GM23338 (cell line): Measurements from ENCODE around the gene JAZF1. TPM values are rescaled to one million over a fixed set of nuclear protein-coding genes. Genes with fewer than 3 reads are reported as not detected.
A peak's percentile ranks its signal among the peaks of the same experiment; 100 is the strongest.

ENCODE experiments used
- ATAC-seq: fragments of 200-7000 bp; cut with Tn5 transposase; 3 replicates; pipeline ENCODE4 v1.9.1; 2020
- DNase-seq: peaks from one replicate; pipeline ENCODE4 v3.0.0-alpha.2; 2015; ENCODE audit warnings: low spot score
- H2AFZ ChIP-seq: fragments of 200-600 bp; sonication (generic); 2 replicates; pipeline ENCODE4 v1.8.0; 2016; ENCODE audit warnings: antibody characterized with exemption, mild to moderate bottlenecking, moderate library complexity
- H3F3A ChIP-seq: fragments of 200-600 bp; sonication (generic); replicated peaks from 2 replicates; pipeline ENCODE4 v1.8.0; 2017; ENCODE audit warnings: antibody characterized with exemption, mixed run types, low read depth
- H3K27ac ChIP-seq: fragments of 200-600 bp; sonication (generic); 2 replicates; pipeline ENCODE4 v1.6.1; 2016; ENCODE audit warnings: low read depth
- H3K27me3 ChIP-seq: fragments of 200-600 bp; sonication (generic); 2 replicates; pipeline ENCODE4 v1.8.0; 2016; ENCODE audit warnings: mild to moderate bottlenecking, mixed run types, moderate library complexity; ENCODE audit not compliant: insufficient read depth
- H3K36me3 ChIP-seq: fragments of 200-600 bp; sonication (generic); 2 replicates; pipeline ENCODE4 v1.8.0; 2016; ENCODE audit warnings: mild to moderate bottlenecking; ENCODE audit not compliant: insufficient read depth
- H3K4me1 ChIP-seq: fragments of 200-600 bp; sonication (generic); 2 replicates; pipeline ENCODE4 v1.8.0; 2016; ENCODE audit warnings: mild to moderate bottlenecking, moderate library complexity; ENCODE audit not compliant: insufficient read depth
- H3K4me2 ChIP-seq: fragments of 200-600 bp; sonication (generic); 2 replicates; pipeline ENCODE4 v1.7.1; 2017; ENCODE audit warnings: mixed run types
- H3K4me3 ChIP-seq: fragments of 200-600 bp; sonication (generic); 2 replicates; pipeline ENCODE4 v1.6.1; 2016; ENCODE audit warnings: mixed run types
- H3K79me2 ChIP-seq: fragments of 200-600 bp; sonication (generic); replicated peaks from 2 replicates; pipeline ENCODE4 v1.8.0; 2017; ENCODE audit warnings: mild to moderate bottlenecking; ENCODE audit not compliant: insufficient read depth
- H3K9me2 ChIP-seq: fragments of 200-600 bp; sonication (generic); 2 replicates; pipeline ENCODE4 v1.8.0; 2017; ENCODE audit not compliant: insufficient read depth
- H4K20me1 ChIP-seq: fragments of 200-600 bp; sonication (generic); replicated peaks from 2 replicates; pipeline ENCODE4 v1.8.0; 2017; ENCODE audit warnings: mild to moderate bottlenecking; ENCODE audit not compliant: insufficient read depth
- H3K27ac Mint-ChIP-seq: 2 replicates; pipeline ENCODE4 v1.8.0; 2020; ENCODE audit warnings: inconsistent platforms, mild to moderate bottlenecking, moderate library complexity, mixed read lengths
- H3K27me3 Mint-ChIP-seq: 3 replicates; pipeline ENCODE4 v1.8.0; 2022; ENCODE audit warnings: low read depth, mild to moderate bottlenecking, moderate library complexity, mixed read lengths, inconsistent platforms; ENCODE audit not compliant: insufficient read depth, poor library complexity
- H3K36me3 Mint-ChIP-seq: 3 replicates; pipeline ENCODE4 v1.8.0; 2021; ENCODE audit warnings: low read depth, mild to moderate bottlenecking, inconsistent platforms, moderate library complexity, mixed read lengths
- H3K4me1 Mint-ChIP-seq: 3 replicates; pipeline ENCODE4 v1.8.0; 2020; ENCODE audit warnings: mild to moderate bottlenecking, inconsistent platforms, mixed read lengths
- H3K4me3 Mint-ChIP-seq: 3 replicates; pipeline ENCODE4 v1.8.0; 2021; ENCODE audit warnings: moderate library complexity, mild to moderate bottlenecking, inconsistent platforms, mixed read lengths
- H3K9me3 Mint-ChIP-seq: 3 replicates; pipeline ENCODE4 v1.8.0; 2020; ENCODE audit warnings: moderate library complexity, mild to moderate bottlenecking, inconsistent platforms, mixed read lengths
- CREB1 ChIP-seq: fragments of 250-450 bp; sonication (Bioruptor Pico); IDR thresholded peaks from 2 replicates; pipeline ENCODE4 v1.5.0; 2020; ENCODE audit warnings: low read depth, mild to moderate bottlenecking, moderate library complexity
- CTCF ChIP-seq, 2 experiments: fragments of 200-600 bp in 1 of 2; sonication (generic) in 1 of 2; conservative IDR thresholded peaks; 2 replicates each; pipeline versions ENCODE4 v1.5.1 to v1.6.1; 2016 to 2017; ENCODE audit warnings: antibody characterized with exemption in 2 of 2, low read depth in 2 of 2, mild to moderate bottlenecking in 2 of 2, moderate library complexity in 1 of 2
- ETS1 ChIP-seq: IDR thresholded peaks from 2 replicates; pipeline ENCODE4 v1.6.1; 2016; ENCODE audit warnings: antibody characterized with exemption
- EZH2 ChIP-seq: fragments of 200-600 bp; sonication (generic); IDR thresholded peaks from one replicate; pipeline ENCODE4 v1.8.0; 2017; ENCODE audit warnings: antibody characterized with exemption, mild to moderate bottlenecking, low read depth; ENCODE audit not compliant: unreplicated experiment
- JUNB ChIP-seq: IDR thresholded peaks from one replicate; pipeline ENCODE4 v1.6.1; 2016; ENCODE audit warnings: antibody characterized with exemption; ENCODE audit not compliant: unreplicated experiment
- NANOG ChIP-seq: IDR thresholded peaks from 2 replicates; pipeline ENCODE4 v1.6.1; 2016; ENCODE audit warnings: antibody characterized with exemption, borderline replicate concordance
- POLR2AphosphoS5 ChIP-seq: IDR thresholded peaks from 2 replicates; pipeline ENCODE4 v1.6.1; 2016; ENCODE audit warnings: antibody characterized with exemption, low read depth
- REST ChIP-seq: IDR thresholded peaks from one replicate; pipeline ENCODE4 v1.6.1; 2018; ENCODE audit warnings: antibody characterized with exemption; ENCODE audit not compliant: unreplicated experiment
- STAT1 ChIP-seq: IDR thresholded peaks from one replicate; pipeline ENCODE4 v1.6.1; 2016; ENCODE audit warnings: antibody characterized with exemption; ENCODE audit not compliant: unreplicated experiment
- ZNF114 ChIP-seq: fragments of 250-450 bp; sonication (Bioruptor Pico); IDR thresholded peaks from 2 replicates; pipeline ENCODE4 v1.5.0; 2020; ENCODE audit warnings: mild to moderate bottlenecking, moderate library complexity
- ZNF331 ChIP-seq: fragments of 250-450 bp; sonication (Bioruptor Pico); IDR thresholded peaks from 2 replicates; pipeline ENCODE4 v1.5.0; 2020; ENCODE audit warnings: low read depth, mild to moderate bottlenecking, moderate library complexity
- ZNF462 ChIP-seq: fragments of 250-450 bp; sonication (Bioruptor Pico); IDR thresholded peaks from 2 replicates; pipeline ENCODE4 v1.5.0; 2020; ENCODE audit warnings: mild to moderate bottlenecking, moderate library complexity
- polyA plus RNA-seq: library from polyadenylated mRNA; unstranded; fragments of >200 nt; fragmentation: Nextera tagmentation; extraction: Ambion mirVana; gene quantifications from 2 replicates; pipeline ENCODE4 v1.2.1, GENCODE V29; 2016
- total RNA-seq: library from RNA; depleted of rRNA; stranded (reverse); fragments of >200 nt; shearing (Covaris generic); gene quantifications from 2 replicates; pipeline ENCODE4 v1.2.3, GENCODE V29; 2014

The JAZF1 gene
- total and polyA plus RNA-seq, 2 experiments from 2014 or later: 12.2 to 22.2 TPM

- TF ChIP-seq ETS1 (no peak), CTCF (conservative IDR thresholded peaks at IDR 0.05; ENCODE audit: low read depth in 2 of 2) (no peak), CREB1 (CRISPR knock-in tag) (no peak)
Measured at GRCh38 chr7:27941522-27941921, 239.1 kb downstream of the JAZF1 start (continued).

GRCh38 chr7:27940341-27940740 is 240.3 kb downstream of the JAZF1 start:
- peaks cover 2% of the 10 kb centered on the region for H3K27me3 Mint-ChIP-seq
- H3K27me3 ChIP-seq: no peaks in the 10 kb centered on the region
- ATAC-seq: no peak
- H3K4me1 Mint-ChIP-seq: peaks cover 9% of the 10 kb centered on the region
- H3K9me3 Mint-ChIP-seq: no peaks in the 10 kb centered on the region
- H2AFZ ChIP-seq: no peak overlapping the region
- H3K36me3 Mint-ChIP-seq: no peaks in the 10 kb centered on the region
- no peak overlapping the region for H3K4me3 Mint-ChIP-seq
- peak overlapping the region; percentile 6; the same call in 1 of the 2 replicates for H3K27ac Mint-ChIP-seq
- no peak overlapping the region for H3K4me2 ChIP-seq
- no peaks in the 10 kb centered on the region for H3F3A ChIP-seq
- 0 out of 2 replicates have a peak, but pooled peaks cover under 1% of the 10 kb centered on the region for H4K20me1 ChIP-seq
- no peak for DNase-seq
- H3K4me1 ChIP-seq: no peaks in the 10 kb centered on the region
- H3K9me2 ChIP-seq: no peaks in the 10 kb centered on the region
- no peak overlapping the region for H3K27ac ChIP-seq
- no peaks in the 10 kb centered on the region for H3K79me2 ChIP-seq
- no peak overlapping the region for H3K4me3 ChIP-seq
- no peaks in the 10 kb centered on the region for H3K36me3 ChIP-seq
- TF ChIP-seq ZNF462 (CRISPR knock-in tag): no peak
- no peak for TF ChIP-seq ZNF331
- no peak for TF ChIP-seq POLR2AphosphoS5
- no peak for TF ChIP-seq EZH2
- TF ChIP-seq REST: no peak
- TF ChIP-seq JUNB: no peak
- TF ChIP-seq STAT1: no peak
- no peak for TF ChIP-seq ZNF114
- TF ChIP-seq CREB1 (CRISPR knock-in tag): no peak
- no peak for TF ChIP-seq NANOG
